PC-9 (cell line): ENCODE results near the gene S100A4. TPM values are rescaled to one million over a fixed set of nuclear protein-coding genes. Genes with fewer than 3 reads are reported as not detected.

Source experiments
- BruUV-seq: library from RNA; stranded (reverse); fragments of 400-500 nt; replicated peaks from 2 replicates; lab custom pipeline; 2021; lab: Mats Ljungman, UMichigan
- CTCF ChIA-PET: fragments of 300-600 bp; sonication (Branson Sonifier 250); formaldehyde crosslinking; loops from one replicate; lab custom pipeline; 2022; ENCODE audit warnings: antibody characterized with exemption; lab: Charles Lee
- POLR2A ChIA-PET: fragments of 300-600 bp; sonication (Branson Sonifier 250); formaldehyde crosslinking; loops from one replicate; lab custom pipeline; 2022; ENCODE audit warnings: antibody characterized with exemption; ENCODE audit not compliant: unreplicated experiment; lab: Charles Lee
- DNase-seq, 2 experiments: peaks; one replicate each; pipeline versions ENCODE4 v3.0.0 to v3.0.0-alpha.2; 2015 to 2022; ENCODE audit warnings: mixed read lengths in 1 of 2
- H2AFZ ChIP-seq: fragments of 200-600 bp; sonication (generic); 2 replicates; pipeline ENCODE4 v1.8.1; 2017; ENCODE audit warnings: antibody characterized with exemption
- H3F3A ChIP-seq: fragments of 200-600 bp; sonication (generic); 2 replicates; pipeline ENCODE4 v1.8.1; 2017; ENCODE audit warnings: antibody characterized with exemption, mild to moderate bottlenecking, low read depth; ENCODE audit not compliant: insufficient read depth
- H3K27ac ChIP-seq: fragments of 200-600 bp; sonication (generic); 2 replicates; pipeline ENCODE4 v1.6.1; 2016; ENCODE audit warnings: mixed run types
- H3K27me3 ChIP-seq: fragments of 200-600 bp; sonication (generic); 2 replicates; pipeline ENCODE4 v1.6.1; 2016; ENCODE audit warnings: low read depth, mixed run types; ENCODE audit not compliant: insufficient read depth
- H3K36me3 ChIP-seq: fragments of 200-600 bp; sonication (generic); 2 replicates; pipeline ENCODE4 v1.6.1; 2016; ENCODE audit warnings: low read depth, mixed run types
- H3K4me1 ChIP-seq: fragments of 200-600 bp; sonication (generic); replicated peaks from 2 replicates; pipeline ENCODE4 v1.6.1; 2016; ENCODE audit warnings: mixed run types; ENCODE audit not compliant: insufficient read depth
- H3K4me2 ChIP-seq: fragments of 200-600 bp; sonication (generic); 2 replicates; pipeline ENCODE4 v1.6.1; 2017; ENCODE audit warnings: mixed run types
- H3K4me3 ChIP-seq: fragments of 200-600 bp; sonication (generic); 2 replicates; pipeline ENCODE4 v1.6.1; 2016; ENCODE audit warnings: mixed run types
- H3K79me2 ChIP-seq: fragments of 200-600 bp; sonication (generic); 2 replicates; pipeline ENCODE4 v1.6.1; 2017; ENCODE audit warnings: low read depth, mixed run types
- H3K9me2 ChIP-seq: fragments of 200-600 bp; sonication (generic); 2 replicates; pipeline ENCODE4 v1.8.1; 2017; ENCODE audit warnings: mild to moderate bottlenecking; ENCODE audit not compliant: insufficient read depth
- H3K9me3 ChIP-seq: fragments of 200-600 bp; sonication (generic); 2 replicates; pipeline ENCODE4 v1.8.1; 2016; ENCODE audit warnings: low read depth; ENCODE audit not compliant: insufficient read depth
- H4K20me1 ChIP-seq: fragments of 200-600 bp; sonication (generic); 2 replicates; pipeline ENCODE4 v1.8.1; 2017; ENCODE audit not compliant: insufficient read depth
- EZH2 ChIP-seq: fragments of 200-600 bp; sonication (generic); IDR thresholded peaks from 2 replicates; pipeline ENCODE4 v1.8.0; 2017; ENCODE audit warnings: antibody characterized with exemption, low read depth
- intact Hi-C: fragments of 100-400 bp; cut with micrococcal nuclease; formaldehyde crosslinking; loops from one replicate; pipeline ENCODE4 v1.10.0; 2022; ENCODE audit not compliant: unreplicated experiment
- total RNA-seq: library from RNA; stranded (reverse); gene quantifications from 2 replicates; pipeline ENCODE4 v1.2.3, GENCODE V29; 2021
- TF ChIP-seq, protein P1 (sequence below): fragments of 200-600 bp; sonication (generic); conservative IDR thresholded peaks from 2 replicates; pipeline ENCODE4 v1.6.1; 2017; ENCODE audit warnings: mixed run types, antibody characterized with exemption, mild to moderate bottlenecking, moderate library complexity

S100A4 gene
- total RNA-seq, 1 experiment from 2014 or later, result 303 TPM

- H3K9me2 ChIP-seq, result no peaks in the 10 kb centered on the region
- peaks cover 16% of the 10 kb centered on the region; the same call in 1 of the 2 replicates for H3K79me2 ChIP-seq
- H3K27me3 ChIP-seq, result no peaks in the 10 kb centered on the region
- peaks cover 98% of the 10 kb centered on the region for H3K4me1 ChIP-seq
- TF ChIP-seq, protein P1, sequence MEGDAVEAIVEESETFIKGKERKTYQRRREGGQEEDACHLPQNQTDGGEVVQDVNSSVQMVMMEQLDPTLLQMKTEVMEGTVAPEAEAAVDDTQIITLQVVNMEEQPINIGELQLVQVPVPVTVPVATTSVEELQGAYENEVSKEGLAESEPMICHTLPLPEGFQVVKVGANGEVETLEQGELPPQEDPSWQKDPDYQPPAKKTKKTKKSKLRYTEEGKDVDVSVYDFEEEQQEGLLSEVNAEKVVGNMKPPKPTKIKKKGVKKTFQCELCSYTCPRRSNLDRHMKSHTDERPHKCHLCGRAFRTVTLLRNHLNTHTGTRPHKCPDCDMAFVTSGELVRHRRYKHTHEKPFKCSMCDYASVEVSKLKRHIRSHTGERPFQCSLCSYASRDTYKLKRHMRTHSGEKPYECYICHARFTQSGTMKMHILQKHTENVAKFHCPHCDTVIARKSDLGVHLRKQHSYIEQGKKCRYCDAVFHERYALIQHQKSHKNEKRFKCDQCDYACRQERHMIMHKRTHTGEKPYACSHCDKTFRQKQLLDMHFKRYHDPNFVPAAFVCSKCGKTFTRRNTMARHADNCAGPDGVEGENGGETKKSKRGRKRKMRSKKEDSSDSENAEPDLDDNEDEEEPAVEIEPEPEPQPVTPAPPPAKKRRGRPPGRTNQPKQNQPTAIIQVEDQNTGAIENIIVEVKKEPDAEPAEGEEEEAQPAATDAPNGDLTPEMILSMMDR, result no peak
- TF ChIP-seq EZH2, result no peak
- BruUV-seq, result no TSS peak
- ChIA-PET CTCF (no interaction called here), POLR2A (no interaction called here)
- no peaks in the 10 kb centered on the region for H3K9me3 ChIP-seq
- no peak overlapping the region for H2AFZ ChIP-seq
- no peak overlapping the region for H3K4me3 ChIP-seq
- H3F3A ChIP-seq, result peaks cover 63% of the 10 kb centered on the region
- H3K36me3 ChIP-seq, result no peaks in the 10 kb centered on the region
- intact Hi-C loops, result no loop called here
- H3K27ac ChIP-seq, result peak overlapping the region; percentile 94
- H4K20me1 ChIP-seq, result no peaks in the 10 kb centered on the region
- peak overlapping the region; percentile 89 for H3K4me2 ChIP-seq
- DNase-seq, result peak; percentile 46 to 54
Measured at GRCh38 chr1:153541641-153542590, 3.7 kb downstream of the S100A4 start.

- BruUV-seq, result no TSS peak
- intact Hi-C loops, result no loop called here
- Histone ChIP-seq H3K4me3 (peak within 1 kb of the TSS; percentile 34; the same call in 1 of the 2 replicates), H3K4me2 (peak within 1 kb of the TSS; percentile 89), H3K36me3 (no peaks in the 10 kb centered on the region), H3K79me2 (peaks cover 16% of the 10 kb centered on the region), H2AFZ (no peak within 1 kb of the TSS), H3K9me2 (no peaks in the 10 kb centered on the region), H3F3A (peaks cover 66% of the 10 kb centered on the region), H4K20me1 (no peaks in the 10 kb centered on the region), H3K27me3 (no peaks in the 10 kb centered on the region), H3K27ac (peak within 1 kb of the TSS; percentile 94), H3K4me1 (peaks cover 94% of the 10 kb centered on the region), H3K9me3 (no peaks in the 10 kb centered on the region)
- DNase-seq, result peak; percentile 65 to 95
- TF ChIP-seq, protein P1, result no peak
- ChIA-PET POLR2A (interaction anchor here (0.5 to 1.1 kb wide), 6 partner anchors 9 to 651 kb away, joined by 3 to 14 read pairs (median 8); partner anchors contain the start of genes S100A16 and TPM3), CTCF (interaction anchor here (0.5 to 1.0 kb wide), 4 partner anchors 23 to 30 kb away, joined by 3 to 13 read pairs (median 4); no protein-coding TSS in a partner anchor)
Measured at GRCh38 chr1:153540394-153541361, 4.9 kb downstream of the S100A4 start, which contains the start of gene S100A5. Gene S100A5 (minus strand): TSS chr1:153540934. CDS start chr1:153540191, 743 bp downstream.
